Measurements from ENCODE around the gene TRMT112. TPM values are rescaled to one million over a fixed set of nuclear protein-coding genes. Genes with fewer than 3 reads are reported as not detected.

TRMT112 gene
- total and polyA plus RNA-seq, 2 of the 4 experiments (the other 2 are of a cell fraction), result 173 to 202 TPM

GRCh38 chr11:64334764-64335735 is 17.7 kb upstream of the TRMT112 start (continued):
- TF ChIP-seq MAZ (IDR thresholded peaks at IDR 0.05; ENCODE audit: borderline replicate concordance, low read depth, low read length), result peak; percentile 82
- no peak for TF ChIP-seq MXI1 (IDR thresholded peaks at IDR 0.05; ENCODE audit: borderline replicate concordance, low read depth, low read length)
- TF ChIP-seq FOS (IDR thresholded peaks at IDR 0.05; ENCODE audit: low read depth, low read length), result peak; percentile 87
- no peak for TF ChIP-seq POLR2A (IDR thresholded peaks at IDR 0.05; ENCODE audit: low read depth, low read length)

DNA sequence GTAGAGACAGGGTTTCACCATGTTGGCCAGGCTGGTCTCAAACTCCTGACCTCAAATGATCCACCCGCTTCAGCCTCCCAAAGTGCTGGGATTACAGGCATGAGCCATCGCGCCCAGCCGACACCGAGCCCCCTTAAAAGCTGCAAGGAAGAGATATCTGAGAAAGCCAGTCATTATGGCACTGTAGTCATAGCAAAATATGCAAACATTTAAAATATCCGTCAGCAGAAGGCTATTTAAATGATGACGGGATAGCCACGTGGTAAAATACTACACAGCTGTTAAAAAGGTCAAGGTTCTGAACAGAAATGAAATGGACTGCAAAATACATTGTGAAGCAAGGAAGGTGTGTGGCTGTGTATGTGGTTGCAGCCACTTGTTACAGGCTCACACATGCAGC is 16.2 kb upstream of the TRMT112 start:
- no peak overlapping the region for H4K91ac ChIP-seq (ENCODE audit: insufficient read depth, low read depth, low read length)
- WGBS, 2 experiments (ENCODE audit: extremely low coverage in 2 of 2, insufficient read length in 1 of 2), result no CpG with 5 or more reads among the region's 8 CpGs
- no peaks in the 10 kb centered on the region for H3K79me1 ChIP-seq (ENCODE audit: low read depth in 1 of 2, low read length in 2 of 2)
- H3K27ac ChIP-seq (ENCODE audit: insufficient read depth, low read length), result no peak overlapping the region
- H3K36me3 ChIP-seq (ENCODE audit: control insufficient read depth, insufficient read depth, low read length), result no peaks in the 10 kb centered on the region
- H3K14ac ChIP-seq (replicated peaks; ENCODE audit: low read depth, low read length), result no peak overlapping the region
- H3K56ac ChIP-seq (ENCODE audit: extremely low read depth, insufficient read depth, low read length), result no peak overlapping the region
- ChIA-PET CTCF (interaction anchor here (0.6 to 1.7 kb wide), 2 partner anchors 9 kb away, joined by 3 to 4 read pairs; no protein-coding TSS in a partner anchor), POLR2A (ENCODE audit: unreplicated experiment) (interaction anchor here (0.6 kb wide), 1 partner anchor 61 kb away, joined by 3 read pairs; no protein-coding TSS in a partner anchor)
- H2AK9ac ChIP-seq (replicated peaks; ENCODE audit: low read depth, low read length, poor library complexity), result no peak overlapping the region
- H3K4me1 ChIP-seq (ENCODE audit: control insufficient read depth, insufficient read depth, low read length), result peaks cover 7% of the 10 kb centered on the region
- no peak overlapping the region for H4K5ac ChIP-seq (ENCODE audit: low read depth, low read length)
- no peak overlapping the region for H3K4me2 ChIP-seq (ENCODE audit: low read depth, low read length)
- TF ChIP-seq FOS (IDR thresholded peaks at IDR 0.05; ENCODE audit: low read depth, low read length) (no peak), BHLHE40 (IDR thresholded peaks at IDR 0.05; ENCODE audit: low read depth, low read length) (no peak), RAD21 (IDR thresholded peaks at IDR 0.05; ENCODE audit: low read length) (no peak), MAFK (IDR thresholded peaks at IDR 0.05; ENCODE audit: low read depth, low read length) (no peak), USF2 (IDR thresholded peaks at IDR 0.05; ENCODE audit: low read depth, low read length) (no peak), NFE2L2 (IDR thresholded peaks at IDR 0.05; ENCODE audit: low read depth, low read length) (no peak), MXI1 (IDR thresholded peaks at IDR 0.05; ENCODE audit: borderline replicate concordance, low read depth, low read length) (no peak), SMC3 (IDR thresholded peaks at IDR 0.05; ENCODE audit: low read depth, low read length) (no peak)
- no peak overlapping the region for H2AFZ ChIP-seq (replicated peaks; ENCODE audit: low read length, poor library complexity)
- in situ Hi-C loops (cut with MboI; ENCODE audit: low sequenced_read_pairs) (no loop called here), intact Hi-C loops (cut with micrococcal nuclease) (no loop called here), dilution Hi-C loops (cut with HindIII; ENCODE audit: low sequenced_read_pairs, unreplicated experiment) (no loop called here)
- no peak overlapping the region for H2BK20ac ChIP-seq (ENCODE audit: low read depth, low read length)
- DNase-seq, result no peak
- H3K4ac ChIP-seq (ENCODE audit: low read depth, low read length), result 0 out of 2 replicates have a peak overlapping the region, but pooled peaks have one; percentile 42
- H4K20me1 ChIP-seq (ENCODE audit: insufficient read depth, low read length), result 0 out of 2 replicates have a peak, but pooled peaks cover 3% of the 10 kb centered on the region
- no peak overlapping the region for H2BK15ac ChIP-seq (ENCODE audit: low read depth, low read length)
- no peak overlapping the region for H3K9ac ChIP-seq (ENCODE audit: low read depth, low read length)
- no peaks in the 10 kb centered on the region for H3K9me3 ChIP-seq (ENCODE audit: control insufficient read depth, insufficient read depth, low read length)
- H3K4me3 ChIP-seq (ENCODE audit: insufficient read depth, low read depth, low read length), result no peak overlapping the region
- H2AK5ac ChIP-seq (ENCODE audit: low read depth, low read length), result no peak overlapping the region
- BruUV-seq (replicated peaks), result no TSS peak
- ATAC-seq (ENCODE audit: low read depth), result no peak
- H3K18ac ChIP-seq (ENCODE audit: low read depth, low read length), result no peak overlapping the region
- H3K27me3 ChIP-seq (ENCODE audit: control insufficient read depth, insufficient read depth, low read length), result no peaks in the 10 kb centered on the region
- H2BK120ac ChIP-seq (ENCODE audit: low read depth, low read length), result no peak overlapping the region
- H4K8ac ChIP-seq (ENCODE audit: low read depth in 2 of 2, low read length in 2 of 2), result no peak overlapping the region
- no peak overlapping the region for H2BK5ac ChIP-seq (ENCODE audit: low read depth, low read length, poor library complexity, severe bottlenecking)
- H3K9me1 ChIP-seq (ENCODE audit: insufficient read depth, low read length), result peaks cover 8% of the 10 kb centered on the region
- no peak overlapping the region for H3K23ac ChIP-seq (ENCODE audit: low read depth, low read length)

Measured in IMR-90 (cell line).